ENCODE measurements around the gene LIPG.
A peak's percentile ranks its signal among the peaks of the same experiment; 100 is the strongest.

Gene LIPG

DNA sequence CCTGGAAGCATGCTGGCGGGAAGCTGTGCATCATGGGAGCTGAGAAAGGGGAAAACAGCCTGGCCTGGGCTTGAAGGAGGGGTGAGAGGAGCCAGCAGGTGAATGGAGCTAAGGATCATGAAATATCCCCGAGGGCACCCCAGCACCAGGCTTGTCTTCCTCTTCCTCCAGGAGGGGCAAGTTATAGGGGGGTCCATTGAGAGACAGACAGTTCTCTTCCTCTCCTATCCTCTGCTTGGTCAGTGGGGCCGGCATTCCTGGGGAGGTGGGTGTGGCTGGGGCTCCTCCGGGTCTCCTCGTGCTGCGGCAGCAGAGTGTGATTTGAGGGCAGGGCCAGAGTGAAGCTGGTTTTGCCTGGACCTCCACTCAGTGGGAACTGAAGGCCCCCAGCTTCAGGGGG is 78.9 kb downstream of the LIPG start:
- H3K4me3 ChIP-seq (ENCODE audit: low read depth, low read length) = no peak overlapping the region
- TF ChIP-seq, protein P1, sequence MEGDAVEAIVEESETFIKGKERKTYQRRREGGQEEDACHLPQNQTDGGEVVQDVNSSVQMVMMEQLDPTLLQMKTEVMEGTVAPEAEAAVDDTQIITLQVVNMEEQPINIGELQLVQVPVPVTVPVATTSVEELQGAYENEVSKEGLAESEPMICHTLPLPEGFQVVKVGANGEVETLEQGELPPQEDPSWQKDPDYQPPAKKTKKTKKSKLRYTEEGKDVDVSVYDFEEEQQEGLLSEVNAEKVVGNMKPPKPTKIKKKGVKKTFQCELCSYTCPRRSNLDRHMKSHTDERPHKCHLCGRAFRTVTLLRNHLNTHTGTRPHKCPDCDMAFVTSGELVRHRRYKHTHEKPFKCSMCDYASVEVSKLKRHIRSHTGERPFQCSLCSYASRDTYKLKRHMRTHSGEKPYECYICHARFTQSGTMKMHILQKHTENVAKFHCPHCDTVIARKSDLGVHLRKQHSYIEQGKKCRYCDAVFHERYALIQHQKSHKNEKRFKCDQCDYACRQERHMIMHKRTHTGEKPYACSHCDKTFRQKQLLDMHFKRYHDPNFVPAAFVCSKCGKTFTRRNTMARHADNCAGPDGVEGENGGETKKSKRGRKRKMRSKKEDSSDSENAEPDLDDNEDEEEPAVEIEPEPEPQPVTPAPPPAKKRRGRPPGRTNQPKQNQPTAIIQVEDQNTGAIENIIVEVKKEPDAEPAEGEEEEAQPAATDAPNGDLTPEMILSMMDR (IDR thresholded peaks at IDR 0.05; ENCODE audit: low read depth, low read length) = no peak

DNA sequence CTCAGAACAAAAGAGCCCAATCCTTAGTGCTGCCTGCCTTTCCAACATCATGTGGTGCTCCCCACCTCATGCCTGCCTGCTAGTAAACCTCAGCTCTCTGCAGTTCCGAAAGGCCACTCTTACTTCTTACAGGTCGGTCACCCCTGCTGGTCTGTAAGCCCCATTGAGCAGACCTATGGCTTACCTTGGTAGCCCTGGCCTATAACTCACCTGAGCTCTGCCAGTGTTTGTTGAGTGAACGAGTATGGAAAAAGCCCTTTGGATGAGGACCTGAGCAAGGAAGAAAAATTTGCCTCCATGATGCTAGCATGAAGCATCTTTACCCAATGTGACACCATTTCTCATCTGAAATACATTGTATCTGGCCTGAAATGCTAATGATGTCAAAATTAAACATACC is 83.3 kb downstream of the LIPG start:
- H3K4me3 ChIP-seq (ENCODE audit: low read depth, low read length) = no peak overlapping the region
- TF ChIP-seq, protein P1 (IDR thresholded peaks at IDR 0.05; ENCODE audit: low read depth, low read length) = no peak

DNA sequence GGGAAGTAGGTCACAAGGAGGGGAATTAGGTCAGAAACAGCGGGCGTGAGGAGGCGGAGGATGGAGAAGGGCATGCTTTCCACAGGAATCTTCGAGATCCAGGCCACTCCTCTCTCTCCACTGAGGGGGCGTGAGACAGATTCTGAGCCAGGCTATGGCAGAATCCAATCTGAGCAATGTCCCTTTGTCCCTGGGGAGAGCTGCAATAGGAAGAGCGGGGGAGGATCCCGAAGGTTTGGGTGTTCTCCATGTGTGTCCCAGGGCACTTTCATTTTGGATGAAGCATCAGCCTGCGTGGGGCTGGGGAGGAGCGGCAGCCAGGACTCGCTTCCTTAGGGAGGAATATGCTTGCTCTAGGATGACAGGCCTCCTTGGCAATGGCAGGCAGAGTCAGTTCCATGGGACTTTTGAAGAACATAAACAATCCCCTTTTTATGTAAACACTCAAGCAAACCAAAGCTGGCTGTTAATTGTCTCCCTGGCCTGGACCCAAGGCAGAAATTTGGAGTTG is 84.0 kb downstream of the LIPG start:
- H3K4me3 ChIP-seq (ENCODE audit: low read depth, low read length) = peak overlapping the region; percentile 32; the same call in 1 of the 2 replicates
- TF ChIP-seq, protein P1 (IDR thresholded peaks at IDR 0.05; ENCODE audit: low read depth, low read length) = no peak

DNA sequence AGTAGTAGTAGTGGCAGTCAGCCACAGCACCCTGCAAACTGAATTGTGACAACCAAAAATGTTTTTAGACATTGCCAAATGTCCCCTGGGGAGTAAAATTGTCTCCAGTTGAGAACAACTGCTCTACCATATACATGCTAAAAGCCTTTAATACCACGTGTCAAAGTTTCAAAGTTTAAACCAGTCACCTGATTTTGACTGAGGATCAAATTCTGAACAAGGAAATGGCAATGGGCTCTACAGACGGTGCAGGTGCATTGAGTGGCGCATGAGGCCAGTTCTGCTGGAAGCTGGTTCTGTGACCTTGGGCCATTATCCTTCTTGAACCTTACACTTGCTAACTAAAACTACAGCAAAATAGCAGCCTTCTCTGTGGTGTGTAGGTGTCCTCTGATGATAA is 85.0 kb downstream of the LIPG start:
- no peak overlapping the region for H3K4me3 ChIP-seq (ENCODE audit: low read depth, low read length)
- TF ChIP-seq, protein P1 (IDR thresholded peaks at IDR 0.05; ENCODE audit: low read depth, low read length) = no peak

DNA sequence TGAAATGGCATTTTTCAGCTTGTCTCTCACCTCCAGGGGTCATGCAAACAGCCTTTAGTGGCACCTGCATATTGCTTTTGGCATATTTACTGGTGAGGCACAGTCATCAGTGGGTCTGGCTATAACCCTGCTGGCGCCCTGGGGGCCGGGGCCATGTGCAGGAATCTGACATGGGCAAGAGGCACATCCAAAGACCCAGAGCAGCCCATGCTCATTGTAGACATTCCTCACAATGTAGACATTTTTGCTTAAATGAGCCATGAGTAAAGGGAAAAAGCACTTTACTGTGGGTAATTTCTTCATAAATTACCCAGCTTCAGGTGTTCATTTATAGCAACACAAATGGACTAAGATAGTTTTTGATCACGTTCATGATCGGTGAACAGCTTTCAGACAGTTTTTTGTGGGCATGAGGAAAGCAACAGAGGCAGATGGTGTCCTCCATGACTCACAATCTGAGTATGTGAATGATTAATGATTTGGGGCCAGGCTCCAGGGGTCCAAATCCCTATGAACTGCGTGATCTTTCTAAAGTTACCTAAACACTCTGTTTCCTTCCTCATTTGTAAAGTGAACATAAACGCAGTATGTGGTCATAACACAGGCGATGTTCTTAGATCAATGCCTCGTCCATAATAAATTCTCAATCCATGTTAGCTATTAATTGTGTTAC is 85.8 kb downstream of the LIPG start:
- TF ChIP-seq, protein P1 (IDR thresholded peaks at IDR 0.05; ENCODE audit: low read depth, low read length) = no peak
- H3K4me3 ChIP-seq (ENCODE audit: low read depth, low read length) = no peak overlapping the region

DNA sequence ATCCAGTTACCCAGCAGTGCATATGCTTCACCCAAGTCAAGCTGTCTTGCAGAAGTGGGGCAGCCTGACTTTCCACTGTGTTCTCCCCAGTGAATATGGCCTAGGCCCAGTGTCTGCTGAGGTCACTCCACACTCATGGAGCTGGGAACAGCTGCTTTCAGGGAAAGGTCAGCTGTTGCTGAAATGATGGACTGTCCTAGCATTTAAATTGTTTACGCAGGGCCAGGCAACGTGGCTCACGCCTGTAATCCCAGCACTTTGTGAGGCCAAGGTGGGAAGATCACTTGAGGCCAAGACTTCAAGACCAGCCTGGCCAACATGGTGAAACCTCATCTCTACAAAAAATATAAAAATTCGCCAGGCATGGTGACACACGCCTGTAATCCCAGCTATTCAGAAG is 86.5 kb downstream of the LIPG start:
- H3K4me3 ChIP-seq (ENCODE audit: low read depth, low read length) = no peak overlapping the region
- TF ChIP-seq, protein P1 (IDR thresholded peaks at IDR 0.05; ENCODE audit: low read depth, low read length) = no peak
